Epidermal melanocyte (primary cell): ENCODE results near the gene USP12.
"Not testable (repeated sequence)": the region's sequence is repeated elsewhere in the genome, so short reads cannot be mapped to it uniquely, and the experiment has no call there.

Source experiments
- DNase-seq: peaks from one replicate; pipeline ENCODE4 v3.0.0; 2011; ENCODE audit warnings: low spot score; ENCODE audit not compliant: insufficient read length

USP12 gene

DNA sequence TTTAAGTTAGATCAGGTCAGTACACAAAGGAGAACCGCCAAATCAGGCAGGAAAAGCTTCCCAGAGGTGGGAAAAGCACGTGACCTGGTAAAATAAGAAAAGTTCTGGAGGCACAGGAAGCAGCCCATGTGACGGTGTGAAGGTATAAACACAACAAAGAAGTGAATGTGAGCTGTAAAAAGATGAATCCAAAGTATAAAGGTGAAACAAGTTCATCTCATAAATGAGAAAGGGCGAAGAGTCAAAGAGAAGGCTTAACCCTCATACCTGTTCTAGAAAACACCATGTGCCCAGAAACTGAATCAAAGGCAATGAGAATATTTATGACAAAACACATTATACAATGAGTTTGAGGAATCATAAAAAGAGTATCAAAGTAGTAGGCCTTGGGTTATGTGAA, 47.0 kb downstream of the USP12 start:
- no peak for DNase-seq

- not testable (repeated sequence) for DNase-seq
Measured at GRCh38 chr13:27123445-27123844, 48.2 kb downstream of the USP12 start.

DNA sequence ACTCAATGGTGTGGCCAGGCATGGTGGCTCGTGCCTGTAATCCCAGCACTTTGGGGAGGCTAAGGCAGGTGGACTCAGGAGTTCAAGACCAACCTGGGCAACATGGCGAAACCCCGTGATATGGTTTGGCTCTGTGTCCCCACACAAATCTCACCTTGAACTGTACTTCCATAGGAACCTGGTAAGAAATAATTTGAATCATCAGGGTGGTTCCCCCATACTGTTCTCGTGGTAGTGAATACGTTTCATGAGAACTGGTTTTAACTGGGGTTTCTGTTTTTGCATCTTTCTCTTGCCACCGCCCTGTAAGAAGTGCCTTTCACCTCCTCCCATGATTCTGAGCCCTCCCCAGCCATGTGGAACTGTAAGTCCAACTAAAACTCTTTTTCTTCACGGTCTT, 49.6 kb downstream of the USP12 start:
- no peak for DNase-seq

DNA sequence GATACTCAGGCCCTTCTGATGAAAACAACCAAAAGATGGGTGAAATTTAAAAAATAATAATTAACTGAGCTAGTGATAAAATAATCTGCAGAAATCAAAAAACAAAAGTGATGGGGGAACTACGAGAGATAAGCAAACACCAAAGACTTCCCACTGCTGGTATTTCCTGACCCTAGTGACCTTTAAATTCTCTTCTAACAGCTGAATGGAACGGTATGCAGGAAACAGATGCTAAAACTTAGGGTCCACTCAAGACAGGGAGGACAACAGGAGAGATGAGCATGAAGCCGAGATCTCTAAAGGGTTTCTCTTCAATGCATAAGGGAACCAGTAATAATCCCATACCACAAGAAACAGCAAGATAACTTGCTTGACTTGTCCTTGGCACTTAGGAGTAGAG, 50.8 kb downstream of the USP12 start:
- no peak for DNase-seq

DNA sequence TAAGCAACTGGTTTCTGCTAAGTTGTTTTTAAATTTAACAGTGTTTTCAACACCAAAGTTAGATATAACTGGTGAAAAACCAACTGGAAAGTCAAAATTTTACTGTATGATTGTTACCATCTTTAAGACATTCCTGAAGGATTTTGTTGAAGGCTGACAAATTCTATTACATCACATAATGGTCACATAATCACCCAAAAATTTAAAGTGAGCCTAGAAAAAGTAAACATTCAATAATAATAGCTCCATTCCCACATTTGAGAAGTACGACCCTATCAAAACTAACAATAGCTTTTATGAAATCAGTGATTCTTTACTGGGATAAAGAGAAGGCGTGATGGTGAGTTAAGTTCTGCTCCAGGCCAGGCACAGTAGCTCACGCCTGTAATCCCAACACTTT, 51.6 kb downstream of the USP12 start:
- no peak for DNase-seq

- DNase-seq, result no peak
Measured at GRCh38 chr13:27118428-27119054, 53.1 kb downstream of the USP12 start.

DNA sequence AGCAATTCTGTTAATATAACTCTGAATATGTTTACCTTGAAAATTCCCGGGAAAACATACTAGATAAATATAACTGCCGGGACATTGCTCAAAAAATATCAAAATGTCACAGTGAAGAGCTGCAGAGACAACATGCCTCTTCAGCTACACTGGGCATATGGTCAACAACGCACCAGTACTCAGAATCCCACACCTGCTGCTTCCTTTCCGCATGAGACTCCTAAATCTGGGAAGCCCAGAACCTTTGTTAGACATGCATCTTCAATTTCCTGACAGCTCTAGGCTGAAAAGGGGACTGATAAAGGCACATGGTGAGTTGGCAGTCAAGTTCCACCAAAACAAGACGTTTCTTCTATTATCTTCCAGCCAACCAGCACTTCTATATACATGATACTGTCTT, 53.7 kb downstream of the USP12 start:
- DNase-seq, result no peak

DNA sequence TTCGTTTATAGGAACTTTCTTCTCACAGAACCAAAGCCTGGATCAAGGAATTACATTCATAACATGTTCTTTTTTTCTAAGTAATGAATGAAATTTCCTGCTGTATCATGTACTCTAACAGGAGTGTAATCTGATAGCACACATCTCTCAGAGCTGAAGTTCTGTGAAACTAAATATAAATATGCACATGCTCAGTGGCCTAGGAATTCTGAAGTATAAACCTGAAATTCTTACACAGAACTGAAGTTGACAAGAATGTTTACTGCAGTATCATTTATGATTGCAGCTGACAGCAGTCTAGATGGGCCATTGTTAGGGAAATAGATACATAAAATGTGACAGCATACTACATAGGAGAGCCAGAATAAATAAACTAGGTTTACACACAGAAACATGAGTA, 54.5 kb downstream of the USP12 start:
- DNase-seq, result no peak

DNA sequence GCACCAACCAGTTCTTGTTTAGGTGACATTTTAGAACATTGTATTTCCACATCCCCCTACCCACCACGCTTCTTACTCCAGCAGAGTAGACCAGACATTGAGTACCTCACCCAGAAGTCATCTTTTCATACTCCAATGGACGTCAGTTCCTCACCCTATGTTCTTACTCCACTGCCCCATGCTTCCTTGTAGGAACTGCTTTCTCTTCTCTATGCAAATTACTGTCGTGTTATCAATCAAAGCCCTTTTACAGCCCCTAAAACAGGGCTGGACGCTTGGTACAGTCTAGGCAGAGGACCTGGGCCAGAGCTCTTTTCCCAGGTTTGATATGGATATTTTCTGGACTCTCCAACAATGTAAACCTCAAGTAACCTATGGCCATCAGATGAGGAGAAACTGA, 58.2 kb downstream of the USP12 start:
- no peak for DNase-seq

DNA sequence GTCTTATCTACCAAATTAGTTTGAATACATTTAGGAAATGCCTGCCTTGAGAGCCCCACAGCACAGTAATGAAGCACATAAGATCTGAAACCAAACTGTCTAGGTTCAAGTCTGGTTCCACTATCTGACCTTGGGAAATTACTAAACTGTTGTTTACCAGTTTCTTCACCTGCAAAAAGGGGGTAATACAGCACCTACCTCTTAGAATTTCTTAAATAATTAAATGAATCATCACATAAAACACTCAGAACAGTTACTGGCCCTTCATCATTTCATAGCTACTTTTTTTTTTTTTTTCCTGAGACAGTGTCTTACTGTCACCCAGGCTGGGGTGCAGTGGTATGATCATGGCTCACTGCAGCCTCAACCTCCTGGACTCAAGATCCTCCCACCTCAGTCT, 59.6 kb downstream of the USP12 start:
- DNase-seq, result no peak

- DNase-seq, result no peak
Measured at GRCh38 chr13:27110056-27110746, 61.4 kb downstream of the USP12 start.

GRCh38 chr13:27106144-27106543, 65.5 kb downstream of the USP12 start:
- no peak for DNase-seq

DNA sequence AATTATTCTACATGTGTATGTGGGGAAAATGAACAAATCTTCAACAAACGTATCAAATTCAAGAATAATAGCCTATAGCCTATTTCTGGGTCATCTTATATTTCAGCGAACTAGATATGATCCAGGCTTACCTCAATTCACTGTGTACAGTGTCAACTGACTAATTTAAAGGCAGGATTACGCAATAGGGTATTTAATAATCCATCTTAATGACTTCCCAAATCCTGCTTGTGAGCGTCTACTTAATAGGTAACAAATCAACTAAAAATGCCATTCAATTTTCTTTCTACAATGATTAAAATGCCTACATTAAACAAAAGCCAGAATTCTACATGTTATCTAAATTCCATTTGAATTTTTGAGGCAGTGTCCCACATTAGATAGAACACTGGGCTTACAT, 67.0 kb downstream of the USP12 start:
- no peak for DNase-seq

DNA sequence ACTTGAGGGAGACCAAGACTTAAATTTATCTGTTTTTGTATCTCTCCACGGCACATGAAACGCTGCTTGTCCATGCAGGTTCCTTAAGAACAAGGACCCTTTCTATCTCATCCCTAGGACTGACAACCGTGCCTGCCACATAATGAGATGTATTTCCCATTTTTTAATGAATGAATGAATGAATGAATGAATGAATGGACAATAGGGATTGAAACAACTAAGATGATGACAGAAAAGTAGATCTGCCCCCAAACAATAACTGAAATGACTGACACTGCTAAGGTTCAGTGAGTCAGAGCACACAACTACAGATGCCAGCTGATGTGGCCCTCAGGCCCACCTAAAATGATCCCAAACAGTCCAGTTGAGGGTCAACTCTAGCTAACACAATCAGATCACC, 69.8 kb downstream of the USP12 start:
- DNase-seq, result no peak

DNA sequence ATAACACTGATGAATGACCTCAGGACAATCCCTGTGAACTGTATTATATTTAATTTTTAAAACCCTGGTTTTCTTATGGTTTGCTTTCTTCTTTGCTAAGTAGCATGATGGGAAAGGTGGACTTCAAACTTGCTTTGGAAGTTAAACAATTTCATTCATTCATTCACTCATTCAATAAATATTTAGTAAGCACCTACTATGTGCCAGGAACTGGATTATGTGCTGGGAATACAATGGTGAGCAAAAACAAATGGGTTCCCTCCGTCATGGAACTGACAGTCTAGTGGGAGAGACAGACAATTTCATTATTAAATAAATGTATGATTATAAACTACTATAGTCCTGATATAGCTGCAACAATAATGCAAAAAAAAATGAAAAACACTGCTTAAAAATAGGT, 70.3 kb downstream of the USP12 start:
- DNase-seq, result no peak

- DNase-seq, result no peak
Measured at GRCh38 chr13:27097691-27098090, 73.9 kb downstream of the USP12 start.

DNA sequence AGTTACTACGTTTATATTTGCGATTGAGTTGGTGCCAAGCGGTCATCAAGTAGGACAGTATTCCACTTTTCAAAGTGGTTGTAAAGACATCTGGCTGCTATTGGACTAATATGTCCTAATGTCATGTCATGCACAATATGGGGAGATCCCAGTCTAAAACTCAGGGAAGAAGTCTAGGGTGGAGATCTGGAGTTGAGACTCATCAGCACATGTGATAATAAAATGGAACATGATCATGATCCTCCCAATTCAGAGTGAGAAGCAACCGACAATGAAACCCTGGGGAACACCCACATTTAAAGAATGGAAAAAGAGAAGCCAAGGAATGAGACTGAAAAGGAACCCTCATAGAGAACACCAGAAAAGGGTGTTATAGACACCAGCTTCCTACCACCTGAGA, 80.2 kb downstream of the USP12 start:
- DNase-seq, result no peak

DNA sequence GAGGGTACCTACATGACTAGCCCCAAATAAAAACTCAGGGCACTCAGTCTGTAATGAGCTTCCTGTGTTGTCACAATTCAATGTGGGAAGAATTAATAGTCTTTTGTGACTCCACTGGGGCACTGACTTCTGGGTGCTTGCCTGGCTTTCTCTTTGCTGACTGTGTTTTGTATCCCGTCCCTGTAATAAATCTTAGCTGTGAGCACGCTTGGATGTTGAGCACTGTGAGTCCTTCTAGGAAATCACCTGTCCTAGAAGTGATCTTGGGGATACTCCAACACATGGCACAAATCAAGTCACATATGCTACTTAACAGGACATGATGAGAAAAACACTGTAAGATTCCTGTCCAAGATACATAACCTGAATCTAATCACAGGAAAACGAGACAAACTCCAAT, 83.0 kb downstream of the USP12 start:
- no peak for DNase-seq

DNA sequence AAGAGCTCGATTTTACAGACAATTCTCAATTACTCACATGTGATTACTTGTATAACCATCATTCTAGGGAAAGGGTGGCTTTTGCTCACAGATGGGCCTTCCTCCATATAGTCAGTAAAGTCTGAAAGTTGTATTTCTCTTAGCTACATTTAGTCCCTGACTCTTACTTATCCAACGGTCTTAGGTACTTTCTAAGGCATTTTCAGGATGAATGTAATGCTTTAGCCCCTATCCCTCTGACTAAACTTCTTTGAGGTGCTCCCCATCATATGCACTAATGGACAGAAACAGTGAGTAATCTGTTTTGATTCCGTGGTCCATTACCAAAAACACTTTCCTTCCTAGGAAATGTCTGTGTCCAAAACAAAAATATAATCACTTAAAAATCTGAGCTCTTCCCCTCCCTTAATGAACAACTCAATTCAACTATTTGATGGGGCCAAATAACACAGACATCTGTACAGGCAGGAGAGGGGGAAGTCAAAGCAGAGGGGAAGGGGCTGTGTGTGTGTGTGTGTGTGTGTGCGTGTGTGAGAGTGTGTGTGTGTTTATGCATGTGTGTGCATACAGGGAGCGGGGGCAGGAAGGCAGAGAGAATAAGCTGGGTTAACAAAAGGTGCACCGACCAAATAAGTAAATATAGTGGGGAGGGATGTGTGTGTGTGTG, 84.9 kb downstream of the USP12 start:
- no peak for DNase-seq

DNA sequence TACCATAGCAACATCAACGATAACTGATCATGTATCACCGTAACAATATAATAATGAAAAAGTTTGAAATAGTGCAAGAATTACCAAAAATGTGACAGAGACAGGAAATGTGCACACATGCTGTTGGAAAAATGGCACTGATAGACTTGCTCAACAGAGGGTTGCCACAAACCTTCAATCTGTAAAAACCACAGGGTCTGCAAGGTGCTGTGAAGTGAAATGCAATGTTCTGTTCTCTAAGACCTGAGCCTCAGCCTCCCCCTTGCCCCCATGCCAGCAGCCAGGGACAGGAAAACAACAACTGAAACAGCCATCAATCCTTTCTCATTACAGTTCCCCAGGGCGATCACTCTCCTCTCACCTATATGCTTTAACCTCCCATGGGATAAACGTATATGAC, 88.4 kb downstream of the USP12 start:
- no peak for DNase-seq

DNA sequence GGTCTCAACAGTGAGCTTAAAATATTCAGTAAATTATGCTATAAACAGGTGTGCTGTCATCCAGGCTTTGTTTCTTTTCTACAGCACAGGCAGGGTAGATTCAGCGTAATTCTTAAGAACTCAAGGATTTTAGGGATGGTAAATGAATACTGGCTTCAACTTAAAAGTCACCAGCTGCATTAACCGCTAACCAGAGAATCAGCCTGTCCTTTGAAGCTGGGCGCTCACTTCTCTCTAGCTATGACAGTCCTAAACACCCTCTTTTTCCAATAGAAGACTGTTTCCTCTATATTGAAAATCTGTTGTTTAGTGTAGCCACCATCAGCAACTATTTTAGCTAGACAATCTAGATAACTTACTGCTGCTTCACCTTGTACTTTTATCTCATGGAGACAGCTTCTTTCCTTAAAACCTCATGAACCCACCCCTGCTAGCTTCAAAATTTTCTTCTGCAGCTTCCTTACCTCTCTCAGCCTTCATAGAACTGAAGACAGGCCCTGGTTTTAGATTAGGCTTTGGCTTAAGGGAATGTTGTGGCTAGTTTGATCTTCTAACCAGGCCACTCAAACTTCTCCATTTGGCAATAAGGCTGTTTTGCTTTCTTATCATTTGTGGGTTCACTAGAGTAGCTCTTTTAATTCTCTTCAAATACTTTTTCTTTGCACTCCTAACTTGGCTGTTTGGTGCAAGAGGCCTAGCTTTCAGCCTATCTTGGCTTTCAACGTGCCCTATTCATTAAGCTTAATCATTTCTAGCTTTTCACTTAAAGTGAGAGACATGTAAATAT, 89.5 kb downstream of the USP12 start:
- no peak for DNase-seq
